Upper lobe of left lung (tissue), 4 donors: ENCODE data around the gene SELENOT.

Source experiments
- POLR2A ChIP-seq, 4 donors: fragments of 450-650 bp; IDR thresholded peaks; one replicate each; pipeline ENCODE4 v1.5.1; 2016 to 2017; ENCODE audit warnings: antibody characterized with exemption in 4 of 4, mild to moderate bottlenecking in 2 of 4
- TF ChIP-seq, protein P1 (sequence below), 6 experiments: fragments of 450-650 bp in 4 of 6; fragments of 200-600 bp in 2 of 6; sonication (generic) in 2 of 6; IDR thresholded peaks; one replicate each; pipeline ENCODE4 v1.5.1; 2016 to 2019; ENCODE audit warnings: antibody characterized with exemption in 6 of 6

DNA sequence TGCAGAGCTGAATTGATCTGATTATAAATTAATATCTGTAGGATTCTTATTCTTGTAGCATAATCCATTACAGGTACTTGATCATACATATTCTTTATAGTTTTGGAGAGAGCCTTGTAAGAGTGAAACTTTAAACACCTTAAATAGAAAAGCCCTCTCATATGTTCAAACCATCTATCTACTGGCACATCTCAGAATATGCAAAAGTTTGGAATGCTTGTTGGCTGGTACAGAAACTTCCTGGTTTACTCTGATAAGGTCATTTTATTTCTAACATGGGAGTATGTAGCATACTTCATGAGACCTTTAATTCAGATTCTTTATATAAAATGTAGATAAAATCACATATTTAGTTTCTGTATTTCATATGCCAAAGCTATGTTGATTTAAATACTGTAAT is 21.9 kb upstream of the SELENOT start:
- TF ChIP-seq POLR2A (IDR thresholded peaks at IDR 0.05), result no peak
- TF ChIP-seq, protein P1, sequence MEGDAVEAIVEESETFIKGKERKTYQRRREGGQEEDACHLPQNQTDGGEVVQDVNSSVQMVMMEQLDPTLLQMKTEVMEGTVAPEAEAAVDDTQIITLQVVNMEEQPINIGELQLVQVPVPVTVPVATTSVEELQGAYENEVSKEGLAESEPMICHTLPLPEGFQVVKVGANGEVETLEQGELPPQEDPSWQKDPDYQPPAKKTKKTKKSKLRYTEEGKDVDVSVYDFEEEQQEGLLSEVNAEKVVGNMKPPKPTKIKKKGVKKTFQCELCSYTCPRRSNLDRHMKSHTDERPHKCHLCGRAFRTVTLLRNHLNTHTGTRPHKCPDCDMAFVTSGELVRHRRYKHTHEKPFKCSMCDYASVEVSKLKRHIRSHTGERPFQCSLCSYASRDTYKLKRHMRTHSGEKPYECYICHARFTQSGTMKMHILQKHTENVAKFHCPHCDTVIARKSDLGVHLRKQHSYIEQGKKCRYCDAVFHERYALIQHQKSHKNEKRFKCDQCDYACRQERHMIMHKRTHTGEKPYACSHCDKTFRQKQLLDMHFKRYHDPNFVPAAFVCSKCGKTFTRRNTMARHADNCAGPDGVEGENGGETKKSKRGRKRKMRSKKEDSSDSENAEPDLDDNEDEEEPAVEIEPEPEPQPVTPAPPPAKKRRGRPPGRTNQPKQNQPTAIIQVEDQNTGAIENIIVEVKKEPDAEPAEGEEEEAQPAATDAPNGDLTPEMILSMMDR (IDR thresholded peaks at IDR 0.05), result no peak
